HepG2 (cell line): ENCODE results near the gene SLC22A23. TPM values are rescaled to one million over a fixed set of nuclear protein-coding genes. Genes with fewer than 3 reads are reported as not detected.

Source experiments
- ARNT ChIP-seq: fragments of 450-650 bp; IDR thresholded peaks from 2 replicates; pipeline ENCODE4 v1.6.1; 2017
- DR1 ChIP-seq: sonication (generic); formaldehyde crosslinking; IDR thresholded peaks from 2 replicates; pipeline ENCODE4 v1.8.0; 2021; ENCODE audit warnings: mild to moderate bottlenecking, missing genetic modification reagents, inconsistent platforms
- FOSL1 ChIP-seq: sonication (generic); formaldehyde crosslinking; IDR thresholded peaks from 2 replicates; pipeline ENCODE4 v1.9.0; 2021; ENCODE audit warnings: missing genetic modification reagents, borderline replicate concordance
- HMGXB4 ChIP-seq, 2 experiments: sonication (generic) in 1 of 2; formaldehyde crosslinking in 1 of 2; IDR thresholded peaks; 2 replicates each; pipeline versions ENCODE4 v1.4.0 to v1.6.1; 2018 to 2020; ENCODE audit warnings: missing genetic modification reagents in 2 of 2, borderline replicate concordance in 1 of 2, low read depth in 1 of 2, mild to moderate bottlenecking in 1 of 2, missing biosample characterization in 1 of 2
- MED1 ChIP-seq: sonication (generic); formaldehyde crosslinking; IDR thresholded peaks from 2 replicates; pipeline ENCODE4 v1.4.0; 2020; ENCODE audit warnings: missing genetic modification reagents
- NFATC3 ChIP-seq: sonication (generic); formaldehyde crosslinking; IDR thresholded peaks from 2 replicates; pipeline ENCODE4 v1.5.1; 2020; ENCODE audit warnings: mild to moderate bottlenecking, missing genetic modification reagents
- POLR2G ChIP-seq: fragments of 200-400 bp; formaldehyde crosslinking; IDR thresholded peaks from 2 replicates; pipeline ENCODE4 v1.6.1; 2018; ENCODE audit warnings: mild to moderate bottlenecking, low read depth, low read length, moderate library complexity
- SALL1 ChIP-seq: sonication (generic); formaldehyde crosslinking; IDR thresholded peaks from 2 replicates; pipeline ENCODE4 v1.8.0; 2022; ENCODE audit warnings: mild to moderate bottlenecking, missing genetic modification reagents
- THAP9 ChIP-seq: sonication (generic); formaldehyde crosslinking; IDR thresholded peaks from 2 replicates; pipeline ENCODE4; 2020; ENCODE audit warnings: missing genetic modification reagents, mild to moderate bottlenecking, borderline replicate concordance
- ZBTB2 ChIP-seq: sonication (generic); formaldehyde crosslinking; IDR thresholded peaks from 2 replicates; pipeline ENCODE4 v1.8.0; 2022; ENCODE audit warnings: low read depth, missing genetic modification reagents
- ZBTB3 ChIP-seq: sonication (generic); formaldehyde crosslinking; IDR thresholded peaks from 2 replicates; pipeline ENCODE4 v1.4.0; 2020; ENCODE audit warnings: low read depth, mild to moderate bottlenecking, moderate library complexity, missing genetic modification reagents, borderline replicate concordance
- ZBTB33 ChIP-seq: sonication (generic); formaldehyde crosslinking; IDR thresholded peaks from 2 replicates; pipeline ENCODE4 v1.4.0; 2020; ENCODE audit warnings: missing genetic modification reagents
- ZNF30 ChIP-seq: sonication (generic); formaldehyde crosslinking; IDR thresholded peaks from 2 replicates; pipeline ENCODE4 v1.5.0; 2020; ENCODE audit warnings: mild to moderate bottlenecking, missing genetic modification reagents
- ZNF33B ChIP-seq: sonication (generic); formaldehyde crosslinking; IDR thresholded peaks from 2 replicates; pipeline ENCODE4 v1.5.1; 2020; ENCODE audit warnings: mild to moderate bottlenecking, missing genetic modification reagents
- ZNF576 ChIP-seq: sonication (generic); formaldehyde crosslinking; IDR thresholded peaks from 2 replicates; pipeline ENCODE4 v1.4.0; 2020; ENCODE audit warnings: mild to moderate bottlenecking, missing genetic modification reagents
- ZNF598 ChIP-seq: sonication (generic); formaldehyde crosslinking; IDR thresholded peaks from 2 replicates; pipeline ENCODE4 v1.5.1; 2020; ENCODE audit warnings: mild to moderate bottlenecking, missing genetic modification reagents, borderline replicate concordance
- ZNF784 ChIP-seq: sonication (generic); formaldehyde crosslinking; IDR thresholded peaks from 2 replicates; pipeline ENCODE4 v1.5.1; 2020; ENCODE audit warnings: missing genetic modification reagents, mild to moderate bottlenecking, borderline replicate concordance
- polyA plus RNA-seq, 8 experiments: library from polyadenylated mRNA; depleted of rRNA in 3 of 8; stranded (reverse) in 7 of 8; unstranded in 1 of 8; fragments of >200 nt; fragmentation: Illumina TruSeq in 4 of 8; extraction: Trizol in 4 of 8; gene quantifications; 2 replicates each; pipeline versions ENCODE4 v1.2.1 to v1.2.3, GENCODE V29; 2011 to 2016; ENCODE audit warnings: low read depth in 4 of 8, missing spikeins in 1 of 8, mixed read lengths in 1 of 8; ENCODE audit not compliant: insufficient read depth in 1 of 8
- total RNA-seq, 5 experiments: library from RNA; depleted of rRNA; stranded (reverse); fragments of >200 nt; fragmentation: Illumina TruSeq; extraction: Trizol; gene quantifications; 2 replicates each; pipeline ENCODE4 v1.2.3, GENCODE V29; 2016; ENCODE audit warnings: low read depth in 1 of 5

SLC22A23 gene
- total and polyA plus RNA-seq, 2 of the 13 experiments (the other 11 are each of a cell fraction or from before 2014, with no cell fraction given): 11.8 to 17.5 TPM

GRCh38 chr6:3408665-3409064 is 48.2 kb downstream of the SLC22A23 start (continued):
- no peak for TF ChIP-seq ZNF576
- peak; percentile 83; the same call in 1 of the 2 replicates for TF ChIP-seq ZNF598 (CRISPR knock-in tag)
- TF ChIP-seq MED1: no peak
- TF ChIP-seq HMGXB4 (CRISPR knock-in tag; IDR thresholded peaks at IDR 0.05; ENCODE audit: borderline replicate concordance in 1 of 2, low read depth in 1 of 2): no peak
- TF ChIP-seq NFATC3 (CRISPR knock-in tag): 0 out of 2 replicates have a peak, but pooled peaks have one; percentile 15
- TF ChIP-seq ZNF33B (CRISPR knock-in tag): no peak
- 0 out of 2 replicates have a peak, but pooled peaks have one; percentile 28 for TF ChIP-seq POLR2G
- no peak for TF ChIP-seq FOSL1
- TF ChIP-seq ZBTB3 (CRISPR knock-in tag): no peak
- 0 out of 2 replicates have a peak, but pooled peaks have one; percentile 5 for TF ChIP-seq ZBTB33 (CRISPR knock-in tag)
- TF ChIP-seq ZBTB2 (CRISPR knock-in tag): no peak
- TF ChIP-seq DR1 (CRISPR knock-in tag): no peak
- no peak for TF ChIP-seq ARNT
- 0 out of 2 replicates have a peak, but pooled peaks have one; percentile 19 for TF ChIP-seq ZNF784 (CRISPR knock-in tag)
- no peak for TF ChIP-seq ZNF30 (CRISPR knock-in tag)
- TF ChIP-seq THAP9: no peak
- peak; percentile 36; the same call in 1 of the 2 replicates for TF ChIP-seq SALL1 (CRISPR knock-in tag)
